Measurements from ENCODE around the gene PPP1R14D.

DNA sequence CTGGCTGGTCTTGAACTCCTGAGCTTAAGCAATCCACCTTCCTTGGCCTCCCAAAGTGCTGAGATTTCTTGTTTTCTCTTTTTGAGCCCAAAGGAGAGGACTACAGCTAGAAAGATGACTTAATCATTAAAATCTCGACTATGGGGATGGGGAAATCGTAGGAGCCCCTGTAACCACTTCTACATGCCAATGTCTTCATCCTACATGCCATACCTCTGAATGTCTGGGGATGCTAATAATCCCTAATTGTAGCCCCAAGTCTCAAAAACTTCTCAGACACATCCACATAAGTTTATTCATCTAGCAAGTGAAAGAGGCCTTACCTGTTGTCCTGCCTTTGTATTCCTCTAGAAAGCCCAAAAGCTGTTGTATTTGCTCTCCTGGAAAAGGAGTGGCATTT, 49.2 kb upstream of the PPP1R14D start:
- TF ChIP-seq, protein P1, sequence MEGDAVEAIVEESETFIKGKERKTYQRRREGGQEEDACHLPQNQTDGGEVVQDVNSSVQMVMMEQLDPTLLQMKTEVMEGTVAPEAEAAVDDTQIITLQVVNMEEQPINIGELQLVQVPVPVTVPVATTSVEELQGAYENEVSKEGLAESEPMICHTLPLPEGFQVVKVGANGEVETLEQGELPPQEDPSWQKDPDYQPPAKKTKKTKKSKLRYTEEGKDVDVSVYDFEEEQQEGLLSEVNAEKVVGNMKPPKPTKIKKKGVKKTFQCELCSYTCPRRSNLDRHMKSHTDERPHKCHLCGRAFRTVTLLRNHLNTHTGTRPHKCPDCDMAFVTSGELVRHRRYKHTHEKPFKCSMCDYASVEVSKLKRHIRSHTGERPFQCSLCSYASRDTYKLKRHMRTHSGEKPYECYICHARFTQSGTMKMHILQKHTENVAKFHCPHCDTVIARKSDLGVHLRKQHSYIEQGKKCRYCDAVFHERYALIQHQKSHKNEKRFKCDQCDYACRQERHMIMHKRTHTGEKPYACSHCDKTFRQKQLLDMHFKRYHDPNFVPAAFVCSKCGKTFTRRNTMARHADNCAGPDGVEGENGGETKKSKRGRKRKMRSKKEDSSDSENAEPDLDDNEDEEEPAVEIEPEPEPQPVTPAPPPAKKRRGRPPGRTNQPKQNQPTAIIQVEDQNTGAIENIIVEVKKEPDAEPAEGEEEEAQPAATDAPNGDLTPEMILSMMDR (conservative IDR thresholded peaks at IDR 0.05; ENCODE audit: low read length), result no peak
- TF ChIP-seq EZH2phosphoT487 (IDR thresholded peaks at IDR 0.05; ENCODE audit: borderline replicate concordance, low read depth, low read length), result no peak

All from OCI-LY7 (cell line).